22Rv1 (cell line): Measurements from ENCODE around the gene HECW1.
"Not testable (repeated sequence)": the region's sequence is repeated elsewhere in the genome, so short reads cannot be mapped to it uniquely, and the experiment has no call there.

Source experiments
- ZFX ChIP-seq: fragments of 450-650 bp; IDR thresholded peaks from 2 replicates; pipeline ENCODE4 v1.6.1; 2017; ENCODE audit warnings: antibody characterized with exemption, borderline replicate concordance
- TF ChIP-seq, protein P1 (sequence below): fragments of 450-650 bp; IDR thresholded peaks from 2 replicates; pipeline ENCODE4 v1.5.1; 2017; ENCODE audit warnings: mild to moderate bottlenecking

DNA sequence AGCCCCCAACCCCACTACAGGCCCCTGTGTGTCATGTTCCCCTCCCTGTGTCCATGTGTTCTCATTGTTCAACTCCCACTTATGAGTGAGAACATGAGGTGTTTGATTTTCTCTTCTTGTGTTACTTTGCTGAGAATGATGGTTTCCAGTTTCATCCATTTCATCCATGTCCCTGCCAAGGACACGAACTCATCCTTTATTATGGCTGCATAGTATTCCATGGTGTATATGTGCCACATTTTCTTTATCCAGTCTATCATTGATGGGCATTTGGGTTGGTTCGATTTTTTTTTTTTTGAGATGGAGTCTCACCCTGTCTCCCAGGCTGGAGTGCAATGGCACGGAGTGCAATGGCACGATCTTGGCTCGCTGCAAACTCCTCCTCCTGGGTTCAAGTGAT is 373.6 kb downstream of the HECW1 start:
- TF ChIP-seq, protein P1, sequence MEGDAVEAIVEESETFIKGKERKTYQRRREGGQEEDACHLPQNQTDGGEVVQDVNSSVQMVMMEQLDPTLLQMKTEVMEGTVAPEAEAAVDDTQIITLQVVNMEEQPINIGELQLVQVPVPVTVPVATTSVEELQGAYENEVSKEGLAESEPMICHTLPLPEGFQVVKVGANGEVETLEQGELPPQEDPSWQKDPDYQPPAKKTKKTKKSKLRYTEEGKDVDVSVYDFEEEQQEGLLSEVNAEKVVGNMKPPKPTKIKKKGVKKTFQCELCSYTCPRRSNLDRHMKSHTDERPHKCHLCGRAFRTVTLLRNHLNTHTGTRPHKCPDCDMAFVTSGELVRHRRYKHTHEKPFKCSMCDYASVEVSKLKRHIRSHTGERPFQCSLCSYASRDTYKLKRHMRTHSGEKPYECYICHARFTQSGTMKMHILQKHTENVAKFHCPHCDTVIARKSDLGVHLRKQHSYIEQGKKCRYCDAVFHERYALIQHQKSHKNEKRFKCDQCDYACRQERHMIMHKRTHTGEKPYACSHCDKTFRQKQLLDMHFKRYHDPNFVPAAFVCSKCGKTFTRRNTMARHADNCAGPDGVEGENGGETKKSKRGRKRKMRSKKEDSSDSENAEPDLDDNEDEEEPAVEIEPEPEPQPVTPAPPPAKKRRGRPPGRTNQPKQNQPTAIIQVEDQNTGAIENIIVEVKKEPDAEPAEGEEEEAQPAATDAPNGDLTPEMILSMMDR: not testable (repeated sequence)
- TF ChIP-seq ZFX: not testable (repeated sequence)
